Measurements from ENCODE around the gene TRIP6. TPM values are rescaled to one million over a fixed set of nuclear protein-coding genes. Genes with fewer than 3 reads are reported as not detected.
"Not testable (repeated sequence)": the region's sequence is repeated elsewhere in the genome, so short reads cannot be mapped to it uniquely, and the experiment has no call there.

The TRIP6 gene
- total RNA-seq, 1 donor from 2014 or later, result 99.9 TPM

GRCh38 chr7:100901921-100902332 lies 34.7 kb downstream of the TRIP6 start:
- Mint-ChIP-seq H3K36me3 (ENCODE audit: low read depth, unreplicated experiment) (no peaks in the 10 kb centered on the region), H3K27me3 (ENCODE audit: low read depth, unreplicated experiment) (peaks cover 19% of the 10 kb centered on the region), H3K4me3 (ENCODE audit: unreplicated experiment) (no peak overlapping the region), H3K4me1 (ENCODE audit: low read depth, unreplicated experiment) (no peaks in the 10 kb centered on the region), H3K9me3 (ENCODE audit: unreplicated experiment) (peaks cover 2% of the 10 kb centered on the region), H3K27ac (ENCODE audit: unreplicated experiment) (no peak overlapping the region)
- TF ChIP-seq CTCF (IDR thresholded peaks at IDR 0.05; ENCODE audit: insufficient read depth, low read depth, low read length) (no peak), EZH2 (IDR thresholded peaks at IDR 0.05; ENCODE audit: insufficient read depth, low read length) (no peak)
- Histone ChIP-seq H3K36me3 (ENCODE audit: insufficient read depth, low read length) (no peaks in the 10 kb centered on the region), H3K4me2 (ENCODE audit: low read length) (no peak overlapping the region), H3K79me2 (ENCODE audit: insufficient read depth, low read length) (no peaks in the 10 kb centered on the region), H3K27ac (ENCODE audit: low read depth, low read length) (no peak overlapping the region), H3K4me1 (ENCODE audit: insufficient read depth, low read length) (peaks cover 3% of the 10 kb centered on the region), H3K9me3 (ENCODE audit: insufficient read depth, low read depth, low read length) (no peaks in the 10 kb centered on the region), H3K4me3 (ENCODE audit: insufficient read depth, low read depth, low read length) (no peak overlapping the region), H3K9ac (ENCODE audit: low read length) (no peak overlapping the region), H4K20me1 (ENCODE audit: insufficient read depth, low read length) (no peaks in the 10 kb centered on the region), H2AFZ (ENCODE audit: low read depth, low read length) (no peak overlapping the region), H3K27me3 (ENCODE audit: insufficient read depth, low read length) (no peaks in the 10 kb centered on the region)
- no peak for FAIRE-seq
- no peak for DNase-seq (ENCODE audit: low read depth)

GRCh38 chr7:100902638-100903037 lies 35.5 kb downstream of the TRIP6 start:
- Histone ChIP-seq H3K79me2 (ENCODE audit: insufficient read depth, low read length) (no peaks in the 10 kb centered on the region), H3K4me3 (ENCODE audit: insufficient read depth, low read depth, low read length) (no peak overlapping the region), H3K27me3 (ENCODE audit: insufficient read depth, low read length) (no peaks in the 10 kb centered on the region), H2AFZ (ENCODE audit: low read depth, low read length) (no peak overlapping the region), H3K4me2 (ENCODE audit: low read length) (no peak overlapping the region), H3K27ac (ENCODE audit: low read depth, low read length) (no peak overlapping the region), H3K36me3 (ENCODE audit: insufficient read depth, low read length) (no peaks in the 10 kb centered on the region), H3K4me1 (ENCODE audit: insufficient read depth, low read length) (no peaks in the 10 kb centered on the region), H3K9me3 (ENCODE audit: insufficient read depth, low read depth, low read length) (no peaks in the 10 kb centered on the region), H4K20me1 (ENCODE audit: insufficient read depth, low read length) (no peaks in the 10 kb centered on the region), H3K9ac (ENCODE audit: low read length) (no peak overlapping the region)
- no peaks in the 10 kb centered on the region for H3K36me3 Mint-ChIP-seq (ENCODE audit: low read depth, unreplicated experiment)
- DNase-seq (ENCODE audit: low read depth) (no peak), FAIRE-seq (no peak)
- no peak overlapping the region for H3K4me3 Mint-ChIP-seq (ENCODE audit: unreplicated experiment)
- H3K27me3 Mint-ChIP-seq (ENCODE audit: low read depth, unreplicated experiment), result peaks cover 15% of the 10 kb centered on the region
- H3K4me1 Mint-ChIP-seq (ENCODE audit: low read depth, unreplicated experiment), result no peaks in the 10 kb centered on the region
- H3K27ac Mint-ChIP-seq (ENCODE audit: unreplicated experiment), result no peak overlapping the region
- no peak for TF ChIP-seq CTCF (IDR thresholded peaks at IDR 0.05; ENCODE audit: insufficient read depth, low read depth, low read length)
- TF ChIP-seq EZH2 (IDR thresholded peaks at IDR 0.05; ENCODE audit: insufficient read depth, low read length), result no peak
- H3K9me3 Mint-ChIP-seq (ENCODE audit: unreplicated experiment), result peaks cover 2% of the 10 kb centered on the region

- H4K20me1 ChIP-seq (ENCODE audit: insufficient read depth, low read length), result no peaks in the 10 kb centered on the region
- DNase-seq (ENCODE audit: low read depth) (no peak), FAIRE-seq (no peak)
- H3K27ac Mint-ChIP-seq (ENCODE audit: unreplicated experiment), result no peak overlapping the region
- no peak overlapping the region for H3K9ac ChIP-seq (ENCODE audit: low read length)
- peaks cover 3% of the 10 kb centered on the region for H3K27me3 Mint-ChIP-seq (ENCODE audit: low read depth, unreplicated experiment)
- H3K9me3 Mint-ChIP-seq (ENCODE audit: unreplicated experiment), result peaks cover 6% of the 10 kb centered on the region
- no peaks in the 10 kb centered on the region for H3K36me3 ChIP-seq (ENCODE audit: insufficient read depth, low read length)
- H3K4me3 Mint-ChIP-seq (ENCODE audit: unreplicated experiment), result no peak overlapping the region
- no peaks in the 10 kb centered on the region for H3K36me3 Mint-ChIP-seq (ENCODE audit: low read depth, unreplicated experiment)
- no peaks in the 10 kb centered on the region for H3K4me1 ChIP-seq (ENCODE audit: insufficient read depth, low read length)
- no peak overlapping the region for H2AFZ ChIP-seq (ENCODE audit: low read depth, low read length)
- TF ChIP-seq EZH2 (IDR thresholded peaks at IDR 0.05; ENCODE audit: insufficient read depth, low read length), result no peak
- TF ChIP-seq CTCF (IDR thresholded peaks at IDR 0.05; ENCODE audit: insufficient read depth, low read depth, low read length), result no peak
- H3K4me1 Mint-ChIP-seq (ENCODE audit: low read depth, unreplicated experiment), result no peaks in the 10 kb centered on the region
- no peaks in the 10 kb centered on the region for H3K79me2 ChIP-seq (ENCODE audit: insufficient read depth, low read length)
- no peak overlapping the region for H3K27ac ChIP-seq (ENCODE audit: low read depth, low read length)
- H3K4me3 ChIP-seq (ENCODE audit: insufficient read depth, low read depth, low read length), result no peak overlapping the region
- H3K9me3 ChIP-seq (ENCODE audit: insufficient read depth, low read depth, low read length), result no peaks in the 10 kb centered on the region
- no peaks in the 10 kb centered on the region for H3K27me3 ChIP-seq (ENCODE audit: insufficient read depth, low read length)
- no peak overlapping the region for H3K4me2 ChIP-seq (ENCODE audit: low read length)
These were observed 41.3 kb downstream of the TRIP6 start for GRCh38 chr7:100908512-100908911.

GRCh38 chr7:100910443-100910842 lies 43.3 kb downstream of the TRIP6 start:
- H3K27ac ChIP-seq (ENCODE audit: low read depth, low read length); H3K27ac Mint-ChIP-seq (ENCODE audit: unreplicated experiment); H3K9ac ChIP-seq (ENCODE audit: low read length); H2AFZ ChIP-seq (ENCODE audit: low read depth, low read length); H3K4me1 Mint-ChIP-seq (ENCODE audit: low read depth, unreplicated experiment); FAIRE-seq; H3K27me3 ChIP-seq (ENCODE audit: insufficient read depth, low read length); H3K36me3 ChIP-seq (ENCODE audit: insufficient read depth, low read length); H4K20me1 ChIP-seq (ENCODE audit: insufficient read depth, low read length); H3K9me3 Mint-ChIP-seq (ENCODE audit: unreplicated experiment); H3K4me1 ChIP-seq (ENCODE audit: insufficient read depth, low read length); H3K79me2 ChIP-seq (ENCODE audit: insufficient read depth, low read length); H3K4me3 ChIP-seq (ENCODE audit: insufficient read depth, low read depth, low read length); H3K4me2 ChIP-seq (ENCODE audit: low read length); H3K9me3 ChIP-seq (ENCODE audit: insufficient read depth, low read depth, low read length); DNase-seq (ENCODE audit: low read depth); H3K27me3 Mint-ChIP-seq (ENCODE audit: low read depth, unreplicated experiment); H3K36me3 Mint-ChIP-seq (ENCODE audit: low read depth, unreplicated experiment); H3K4me3 Mint-ChIP-seq (ENCODE audit: unreplicated experiment): not testable (repeated sequence)

Measured in astrocyte (in vitro differentiated cells and primary cell).